GM23338 (cell line): ENCODE data around the gene MAD1L1. TPM values are rescaled to one million over a fixed set of nuclear protein-coding genes. Genes with fewer than 3 reads are reported as not detected.

Experiments
- ATAC-seq: fragments of 200-7000 bp; cut with Tn5 transposase; 3 replicates; pipeline ENCODE4 v1.9.1; 2020
- DNase-seq: peaks from one replicate; pipeline ENCODE4 v3.0.0-alpha.2; 2015; ENCODE audit warnings: low spot score
- H2AFZ ChIP-seq: fragments of 200-600 bp; sonication (generic); 2 replicates; pipeline ENCODE4 v1.8.0; 2016; ENCODE audit warnings: antibody characterized with exemption, mild to moderate bottlenecking, moderate library complexity
- H3F3A ChIP-seq: fragments of 200-600 bp; sonication (generic); replicated peaks from 2 replicates; pipeline ENCODE4 v1.8.0; 2017; ENCODE audit warnings: antibody characterized with exemption, mixed run types, low read depth
- H3K27ac ChIP-seq: fragments of 200-600 bp; sonication (generic); 2 replicates; pipeline ENCODE4 v1.6.1; 2016; ENCODE audit warnings: low read depth
- H3K27me3 ChIP-seq: fragments of 200-600 bp; sonication (generic); 2 replicates; pipeline ENCODE4 v1.8.0; 2016; ENCODE audit warnings: mild to moderate bottlenecking, mixed run types, moderate library complexity; ENCODE audit not compliant: insufficient read depth
- H3K36me3 ChIP-seq: fragments of 200-600 bp; sonication (generic); 2 replicates; pipeline ENCODE4 v1.8.0; 2016; ENCODE audit warnings: mild to moderate bottlenecking; ENCODE audit not compliant: insufficient read depth
- H3K4me1 ChIP-seq: fragments of 200-600 bp; sonication (generic); 2 replicates; pipeline ENCODE4 v1.8.0; 2016; ENCODE audit warnings: mild to moderate bottlenecking, moderate library complexity; ENCODE audit not compliant: insufficient read depth
- H3K4me2 ChIP-seq: fragments of 200-600 bp; sonication (generic); 2 replicates; pipeline ENCODE4 v1.7.1; 2017; ENCODE audit warnings: mixed run types
- H3K4me3 ChIP-seq: fragments of 200-600 bp; sonication (generic); 2 replicates; pipeline ENCODE4 v1.6.1; 2016; ENCODE audit warnings: mixed run types
- H3K79me2 ChIP-seq: fragments of 200-600 bp; sonication (generic); replicated peaks from 2 replicates; pipeline ENCODE4 v1.8.0; 2017; ENCODE audit warnings: mild to moderate bottlenecking; ENCODE audit not compliant: insufficient read depth
- H3K9me2 ChIP-seq: fragments of 200-600 bp; sonication (generic); 2 replicates; pipeline ENCODE4 v1.8.0; 2017; ENCODE audit not compliant: insufficient read depth
- H4K20me1 ChIP-seq: fragments of 200-600 bp; sonication (generic); replicated peaks from 2 replicates; pipeline ENCODE4 v1.8.0; 2017; ENCODE audit warnings: mild to moderate bottlenecking; ENCODE audit not compliant: insufficient read depth
- H3K27ac Mint-ChIP-seq: 2 replicates; pipeline ENCODE4 v1.8.0; 2020; ENCODE audit warnings: inconsistent platforms, mild to moderate bottlenecking, moderate library complexity, mixed read lengths
- H3K27me3 Mint-ChIP-seq: 3 replicates; pipeline ENCODE4 v1.8.0; 2022; ENCODE audit warnings: low read depth, mild to moderate bottlenecking, moderate library complexity, mixed read lengths, inconsistent platforms; ENCODE audit not compliant: insufficient read depth, poor library complexity
- H3K36me3 Mint-ChIP-seq: 3 replicates; pipeline ENCODE4 v1.8.0; 2021; ENCODE audit warnings: low read depth, mild to moderate bottlenecking, inconsistent platforms, moderate library complexity, mixed read lengths
- H3K4me1 Mint-ChIP-seq: 3 replicates; pipeline ENCODE4 v1.8.0; 2020; ENCODE audit warnings: mild to moderate bottlenecking, inconsistent platforms, mixed read lengths
- H3K4me3 Mint-ChIP-seq: 3 replicates; pipeline ENCODE4 v1.8.0; 2021; ENCODE audit warnings: moderate library complexity, mild to moderate bottlenecking, inconsistent platforms, mixed read lengths
- H3K9me3 Mint-ChIP-seq: 3 replicates; pipeline ENCODE4 v1.8.0; 2020; ENCODE audit warnings: moderate library complexity, mild to moderate bottlenecking, inconsistent platforms, mixed read lengths
- CREB1 ChIP-seq: fragments of 250-450 bp; sonication (Bioruptor Pico); IDR thresholded peaks from 2 replicates; pipeline ENCODE4 v1.5.0; 2020; ENCODE audit warnings: low read depth, mild to moderate bottlenecking, moderate library complexity
- CTCF ChIP-seq, 2 experiments: fragments of 200-600 bp in 1 of 2; sonication (generic) in 1 of 2; conservative IDR thresholded peaks; 2 replicates each; pipeline versions ENCODE4 v1.5.1 to v1.6.1; 2016 to 2017; ENCODE audit warnings: antibody characterized with exemption in 2 of 2, low read depth in 2 of 2, mild to moderate bottlenecking in 2 of 2, moderate library complexity in 1 of 2
- EZH2 ChIP-seq: fragments of 200-600 bp; sonication (generic); IDR thresholded peaks from one replicate; pipeline ENCODE4 v1.8.0; 2017; ENCODE audit warnings: antibody characterized with exemption, mild to moderate bottlenecking, low read depth; ENCODE audit not compliant: unreplicated experiment
- EZH2phosphoT487 ChIP-seq: fragments of 200-600 bp; sonication (generic); IDR thresholded peaks from one replicate; pipeline ENCODE4 v1.8.1; 2018; ENCODE audit warnings: antibody characterized with exemption; ENCODE audit not compliant: unreplicated experiment
- JUNB ChIP-seq: IDR thresholded peaks from one replicate; pipeline ENCODE4 v1.6.1; 2016; ENCODE audit warnings: antibody characterized with exemption; ENCODE audit not compliant: unreplicated experiment
- POLR2AphosphoS5 ChIP-seq: IDR thresholded peaks from 2 replicates; pipeline ENCODE4 v1.6.1; 2016; ENCODE audit warnings: antibody characterized with exemption, low read depth
- STAT1 ChIP-seq: IDR thresholded peaks from one replicate; pipeline ENCODE4 v1.6.1; 2016; ENCODE audit warnings: antibody characterized with exemption; ENCODE audit not compliant: unreplicated experiment
- ZNF331 ChIP-seq: fragments of 250-450 bp; sonication (Bioruptor Pico); IDR thresholded peaks from 2 replicates; pipeline ENCODE4 v1.5.0; 2020; ENCODE audit warnings: low read depth, mild to moderate bottlenecking, moderate library complexity
- polyA plus RNA-seq: library from polyadenylated mRNA; unstranded; fragments of >200 nt; fragmentation: Nextera tagmentation; extraction: Ambion mirVana; gene quantifications from 2 replicates; pipeline ENCODE4 v1.2.1, GENCODE V29; 2016
- total RNA-seq: library from RNA; depleted of rRNA; stranded (reverse); fragments of >200 nt; shearing (Covaris generic); gene quantifications from 2 replicates; pipeline ENCODE4 v1.2.3, GENCODE V29; 2014
- TF ChIP-seq, protein P1 (sequence below): IDR thresholded peaks from one replicate; pipeline ENCODE4 v1.6.1; 2018; ENCODE audit warnings: antibody characterized with exemption; ENCODE audit not compliant: unreplicated experiment
- TF ChIP-seq, protein P2 (sequence below): IDR thresholded peaks from 2 replicates; pipeline ENCODE4 v1.6.1; 2016; ENCODE audit warnings: antibody characterized with exemption
- TF ChIP-seq, protein P3 (sequence below): fragments of 250-450 bp; sonication (Bioruptor Pico); IDR thresholded peaks from 2 replicates; pipeline ENCODE4 v1.5.0; 2020; ENCODE audit warnings: mild to moderate bottlenecking, moderate library complexity

The MAD1L1 gene
- total and polyA plus RNA-seq, 2 experiments from 2014 or later: 40.3 to 59.3 TPM

- Histone ChIP-seq H4K20me1 (0 out of 2 replicates have a peak, but pooled peaks cover 4% of the 10 kb centered on the region), H3K9me2 (no peaks in the 10 kb centered on the region), H3K27ac (no peak overlapping the region), H3K27me3 (no peaks in the 10 kb centered on the region), H2AFZ (no peak overlapping the region), H3K36me3 (no peaks in the 10 kb centered on the region), H3K79me2 (no peaks in the 10 kb centered on the region; the same call in 1 of the 2 replicates), H3K4me3 (no peak overlapping the region), H3K4me1 (no peaks in the 10 kb centered on the region), H3K4me2 (no peak overlapping the region), H3F3A (no peaks in the 10 kb centered on the region)
- DNase-seq (no peak), ATAC-seq (no peak)
- Mint-ChIP-seq H3K9me3 (no peaks in the 10 kb centered on the region; the same call in 1 of the 3 replicates), H3K4me3 (no peak overlapping the region; the same call in 2 of the 3 replicates), H3K27me3 (peaks cover 6% of the 10 kb centered on the region), H3K27ac (peak overlapping the region; percentile 16; the same call in 1 of the 2 replicates), H3K36me3 (peaks cover 26% of the 10 kb centered on the region), H3K4me1 (no peaks in the 10 kb centered on the region; the same call in 2 of the 3 replicates)
- TF ChIP-seq, protein P1, sequence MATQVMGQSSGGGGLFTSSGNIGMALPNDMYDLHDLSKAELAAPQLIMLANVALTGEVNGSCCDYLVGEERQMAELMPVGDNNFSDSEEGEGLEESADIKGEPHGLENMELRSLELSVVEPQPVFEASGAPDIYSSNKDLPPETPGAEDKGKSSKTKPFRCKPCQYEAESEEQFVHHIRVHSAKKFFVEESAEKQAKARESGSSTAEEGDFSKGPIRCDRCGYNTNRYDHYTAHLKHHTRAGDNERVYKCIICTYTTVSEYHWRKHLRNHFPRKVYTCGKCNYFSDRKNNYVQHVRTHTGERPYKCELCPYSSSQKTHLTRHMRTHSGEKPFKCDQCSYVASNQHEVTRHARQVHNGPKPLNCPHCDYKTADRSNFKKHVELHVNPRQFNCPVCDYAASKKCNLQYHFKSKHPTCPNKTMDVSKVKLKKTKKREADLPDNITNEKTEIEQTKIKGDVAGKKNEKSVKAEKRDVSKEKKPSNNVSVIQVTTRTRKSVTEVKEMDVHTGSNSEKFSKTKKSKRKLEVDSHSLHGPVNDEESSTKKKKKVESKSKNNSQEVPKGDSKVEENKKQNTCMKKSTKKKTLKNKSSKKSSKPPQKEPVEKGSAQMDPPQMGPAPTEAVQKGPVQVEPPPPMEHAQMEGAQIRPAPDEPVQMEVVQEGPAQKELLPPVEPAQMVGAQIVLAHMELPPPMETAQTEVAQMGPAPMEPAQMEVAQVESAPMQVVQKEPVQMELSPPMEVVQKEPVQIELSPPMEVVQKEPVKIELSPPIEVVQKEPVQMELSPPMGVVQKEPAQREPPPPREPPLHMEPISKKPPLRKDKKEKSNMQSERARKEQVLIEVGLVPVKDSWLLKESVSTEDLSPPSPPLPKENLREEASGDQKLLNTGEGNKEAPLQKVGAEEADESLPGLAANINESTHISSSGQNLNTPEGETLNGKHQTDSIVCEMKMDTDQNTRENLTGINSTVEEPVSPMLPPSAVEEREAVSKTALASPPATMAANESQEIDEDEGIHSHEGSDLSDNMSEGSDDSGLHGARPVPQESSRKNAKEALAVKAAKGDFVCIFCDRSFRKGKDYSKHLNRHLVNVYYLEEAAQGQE: no peak
- TF ChIP-seq EZH2phosphoT487 (no peak), STAT1 (no peak), CREB1 (no peak), JUNB (no peak), CTCF (conservative IDR thresholded peaks at IDR 0.05; ENCODE audit: low read depth in 2 of 2) (no peak), POLR2AphosphoS5 (no peak), EZH2 (no peak), ZNF331 (CRISPR knock-in tag) (no peak)
- TF ChIP-seq, protein P2, sequence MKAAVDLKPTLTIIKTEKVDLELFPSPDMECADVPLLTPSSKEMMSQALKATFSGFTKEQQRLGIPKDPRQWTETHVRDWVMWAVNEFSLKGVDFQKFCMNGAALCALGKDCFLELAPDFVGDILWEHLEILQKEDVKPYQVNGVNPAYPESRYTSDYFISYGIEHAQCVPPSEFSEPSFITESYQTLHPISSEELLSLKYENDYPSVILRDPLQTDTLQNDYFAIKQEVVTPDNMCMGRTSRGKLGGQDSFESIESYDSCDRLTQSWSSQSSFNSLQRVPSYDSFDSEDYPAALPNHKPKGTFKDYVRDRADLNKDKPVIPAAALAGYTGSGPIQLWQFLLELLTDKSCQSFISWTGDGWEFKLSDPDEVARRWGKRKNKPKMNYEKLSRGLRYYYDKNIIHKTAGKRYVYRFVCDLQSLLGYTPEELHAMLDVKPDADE: no peak
- TF ChIP-seq, protein P3, sequence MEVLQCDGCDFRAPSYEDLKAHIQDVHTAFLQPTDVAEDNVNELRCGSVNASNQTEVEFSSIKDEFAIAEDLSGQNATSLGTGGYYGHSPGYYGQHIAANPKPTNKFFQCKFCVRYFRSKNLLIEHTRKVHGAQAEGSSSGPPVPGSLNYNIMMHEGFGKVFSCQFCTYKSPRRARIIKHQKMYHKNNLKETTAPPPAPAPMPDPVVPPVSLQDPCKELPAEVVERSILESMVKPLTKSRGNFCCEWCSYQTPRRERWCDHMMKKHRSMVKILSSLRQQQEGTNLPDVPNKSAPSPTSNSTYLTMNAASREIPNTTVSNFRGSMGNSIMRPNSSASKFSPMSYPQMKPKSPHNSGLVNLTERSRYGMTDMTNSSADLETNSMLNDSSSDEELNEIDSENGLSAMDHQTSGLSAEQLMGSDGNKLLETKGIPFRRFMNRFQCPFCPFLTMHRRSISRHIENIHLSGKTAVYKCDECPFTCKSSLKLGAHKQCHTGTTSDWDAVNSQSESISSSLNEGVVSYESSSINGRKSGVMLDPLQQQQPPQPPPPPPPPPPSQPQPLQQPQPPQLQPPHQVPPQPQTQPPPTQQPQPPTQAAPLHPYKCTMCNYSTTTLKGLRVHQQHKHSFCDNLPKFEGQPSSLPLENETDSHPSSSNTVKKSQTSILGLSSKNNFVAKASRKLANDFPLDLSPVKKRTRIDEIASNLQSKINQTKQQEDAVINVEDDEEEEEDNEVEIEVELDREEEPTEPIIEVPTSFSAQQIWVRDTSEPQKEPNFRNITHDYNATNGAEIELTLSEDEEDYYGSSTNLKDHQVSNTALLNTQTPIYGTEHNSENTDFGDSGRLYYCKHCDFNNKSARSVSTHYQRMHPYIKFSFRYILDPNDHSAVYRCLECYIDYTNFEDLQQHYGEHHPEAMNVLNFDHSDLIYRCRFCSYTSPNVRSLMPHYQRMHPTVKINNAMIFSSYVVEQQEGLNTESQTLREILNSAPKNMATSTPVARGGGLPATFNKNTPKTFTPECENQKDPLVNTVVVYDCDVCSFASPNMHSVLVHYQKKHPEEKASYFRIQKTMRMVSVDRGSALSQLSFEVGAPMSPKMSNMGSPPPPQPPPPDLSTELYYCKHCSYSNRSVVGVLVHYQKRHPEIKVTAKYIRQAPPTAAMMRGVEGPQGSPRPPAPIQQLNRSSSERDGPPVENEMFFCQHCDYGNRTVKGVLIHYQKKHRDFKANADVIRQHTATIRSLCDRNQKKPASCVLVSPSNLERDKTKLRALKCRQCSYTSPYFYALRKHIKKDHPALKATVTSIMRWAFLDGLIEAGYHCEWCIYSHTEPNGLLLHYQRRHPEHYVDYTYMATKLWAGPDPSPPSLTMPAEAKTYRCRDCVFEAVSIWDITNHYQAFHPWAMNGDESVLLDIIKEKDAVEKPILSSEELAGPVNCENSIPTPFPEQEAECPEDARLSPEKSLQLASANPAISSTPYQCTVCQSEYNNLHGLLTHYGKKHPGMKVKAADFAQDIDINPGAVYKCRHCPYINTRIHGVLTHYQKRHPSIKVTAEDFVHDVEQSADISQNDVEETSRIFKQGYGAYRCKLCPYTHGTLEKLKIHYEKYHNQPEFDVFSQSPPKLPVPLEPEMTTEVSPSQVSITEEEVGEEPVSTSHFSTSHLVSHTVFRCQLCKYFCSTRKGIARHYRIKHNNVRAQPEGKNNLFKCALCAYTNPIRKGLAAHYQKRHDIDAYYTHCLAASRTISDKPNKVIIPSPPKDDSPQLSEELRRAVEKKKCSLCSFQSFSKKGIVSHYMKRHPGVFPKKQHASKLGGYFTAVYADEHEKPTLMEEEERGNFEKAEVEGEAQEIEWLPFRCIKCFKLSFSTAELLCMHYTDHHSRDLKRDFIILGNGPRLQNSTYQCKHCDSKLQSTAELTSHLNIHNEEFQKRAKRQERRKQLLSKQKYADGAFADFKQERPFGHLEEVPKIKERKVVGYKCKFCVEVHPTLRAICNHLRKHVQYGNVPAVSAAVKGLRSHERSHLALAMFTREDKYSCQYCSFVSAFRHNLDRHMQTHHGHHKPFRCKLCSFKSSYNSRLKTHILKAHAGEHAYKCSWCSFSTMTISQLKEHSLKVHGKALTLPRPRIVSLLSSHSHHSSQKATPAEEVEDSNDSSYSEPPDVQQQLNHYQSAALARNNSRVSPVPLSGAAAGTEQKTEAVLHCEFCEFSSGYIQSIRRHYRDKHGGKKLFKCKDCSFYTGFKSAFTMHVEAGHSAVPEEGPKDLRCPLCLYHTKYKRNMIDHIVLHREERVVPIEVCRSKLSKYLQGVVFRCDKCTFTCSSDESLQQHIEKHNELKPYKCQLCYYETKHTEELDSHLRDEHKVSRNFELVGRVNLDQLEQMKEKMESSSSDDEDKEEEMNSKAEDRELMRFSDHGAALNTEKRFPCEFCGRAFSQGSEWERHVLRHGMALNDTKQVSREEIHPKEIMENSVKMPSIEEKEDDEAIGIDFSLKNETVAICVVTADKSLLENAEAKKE: no peak
Measured at GRCh38 chr7:2134740-2135139, 98.0 kb downstream of the MAD1L1 start.
